Right lung (tissue), 10 donors: ENCODE results near the gene C4A. TPM values are rescaled to one million over a fixed set of nuclear protein-coding genes. Genes with fewer than 3 reads are reported as not detected.
"Not testable (repeated sequence)": the region's sequence is repeated elsewhere in the genome, so short reads cannot be mapped to it uniquely, and the experiment has no call there.

Source experiments
- DNase-seq, 2 donors: peaks; one replicate each; pipeline ENCODE4 v3.0.0-alpha.2; 2013
- long read RNA-seq, 8 donors: transcript quantifications; one replicate each; lab custom pipeline, GENCODE V29; 2026
- polyA plus RNA-seq, 5 donors: library from polyadenylated mRNA; unstranded; fragments of 120-200 nt; gene quantifications; one replicate each; pipeline versions ENCODE4 v1.2.1 to v1.2.3, GENCODE V29; 2013; ENCODE audit warnings: inconsistent platforms in 1 of 5, low replicate concordance in 1 of 5; ENCODE audit not compliant: insufficient read length in 5 of 5, insufficient read depth in 1 of 5

C4A gene
- polyA plus RNA-seq, result 10 to 100 TPM in 1 of 5 donors, 1 to 10 TPM in 4; 4.6 to 17.8 (median 7.6) TPM
- long read RNA-seq, donor 1, partial matches to known transcripts, result 7 of 7 reads
- long read RNA-seq, donor 1, other reads (novel, unspliced or antisense), result 0 of 7 reads
- long read RNA-seq, donor 2, full-length matches to known transcripts, result 2 of 2 reads
- long read RNA-seq, donor 2, partial matches to known transcripts, result 0 of 2 reads
- long read RNA-seq, donor 2, other reads (novel, unspliced or antisense), result 0 of 2 reads
- long read RNA-seq, donor 3, result 0 reads
- long read RNA-seq, donor 4, result 0 reads
- long read RNA-seq, donor 5, result 0 reads
- long read RNA-seq, donor 6, full-length matches to known transcripts, result 1 of 1 reads
- long read RNA-seq, donor 6, partial matches to known transcripts, result 0 of 1 reads
- long read RNA-seq, donor 6, other reads (novel, unspliced or antisense), result 0 of 1 reads
- long read RNA-seq, donor 7, result 0 reads
- long read RNA-seq, donor 8, result 0 reads

DNA sequence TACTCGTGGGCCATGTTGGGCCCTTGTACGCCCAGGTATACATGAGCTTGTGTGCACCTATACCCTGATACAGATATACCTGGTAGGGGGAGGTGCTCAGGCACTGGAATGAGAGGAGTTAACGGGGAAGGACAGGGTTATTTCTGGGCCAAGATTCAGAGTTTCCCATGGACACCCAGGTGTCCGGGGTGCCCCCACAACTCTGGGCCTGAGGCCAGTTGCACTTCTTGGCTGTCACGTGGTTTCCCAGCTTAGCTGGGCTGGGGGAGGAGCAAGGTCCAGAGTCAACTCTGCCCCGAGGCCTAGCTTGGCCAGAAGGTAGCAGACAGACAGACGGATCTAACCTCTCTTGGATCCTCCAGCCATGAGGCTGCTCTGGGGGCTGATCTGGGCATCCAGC lies at the start of gene C4A:
C4A (plus strand) TSS at position 314 of the 400 bp plus-strand sequence; CDS start at position 365, 51 bp downstream.
- not testable (repeated sequence) for DNase-seq

DNA sequence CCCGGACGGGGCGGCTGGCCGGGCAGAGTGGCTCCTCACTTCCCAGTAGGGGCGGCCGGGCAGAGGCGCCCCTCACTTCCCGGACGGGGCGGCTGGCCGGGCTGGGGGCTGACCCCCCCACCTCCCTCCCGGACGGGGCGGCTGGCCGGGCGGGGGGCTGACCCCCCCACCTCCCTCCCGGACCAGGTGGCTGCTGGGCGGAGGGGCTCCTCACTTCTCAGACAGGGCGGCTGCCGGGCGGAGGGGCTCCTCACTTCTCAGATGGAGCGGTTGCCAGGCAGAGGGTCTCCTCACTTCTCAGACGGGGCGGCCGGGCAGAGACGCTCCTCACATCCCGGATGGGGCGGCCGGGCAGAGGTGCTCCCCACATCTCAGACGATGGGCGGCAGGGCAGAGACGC lies 49.7 kb upstream of the C4A start:
- DNase-seq, result not testable (repeated sequence)

DNA sequence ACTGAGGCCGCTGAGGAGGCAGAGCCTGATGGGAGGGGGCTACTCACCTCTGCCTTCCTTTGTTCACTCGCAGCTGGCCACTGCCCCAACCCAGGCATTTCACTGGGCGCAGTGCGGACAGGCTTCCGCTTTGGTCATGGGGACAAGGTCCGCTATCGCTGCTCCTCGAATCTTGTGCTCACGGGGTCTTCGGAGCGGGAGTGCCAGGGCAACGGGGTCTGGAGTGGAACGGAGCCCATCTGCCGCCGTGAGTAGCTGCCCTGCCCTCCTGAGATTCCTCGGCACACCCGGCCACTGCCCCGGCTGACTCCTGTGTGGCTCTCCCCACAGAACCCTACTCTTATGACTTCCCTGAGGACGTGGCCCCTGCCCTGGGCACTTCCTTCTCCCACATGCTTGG lies 48.3 kb upstream of the C4A start:
- no peak for DNase-seq

GRCh38 chr6:31935021-31935420 lies 46.8 kb upstream of the C4A start:
- no peak for DNase-seq

- no peak for DNase-seq
These were observed 46.0 kb upstream of the C4A start for GRCh38 chr6:31935823-31936222.

DNA sequence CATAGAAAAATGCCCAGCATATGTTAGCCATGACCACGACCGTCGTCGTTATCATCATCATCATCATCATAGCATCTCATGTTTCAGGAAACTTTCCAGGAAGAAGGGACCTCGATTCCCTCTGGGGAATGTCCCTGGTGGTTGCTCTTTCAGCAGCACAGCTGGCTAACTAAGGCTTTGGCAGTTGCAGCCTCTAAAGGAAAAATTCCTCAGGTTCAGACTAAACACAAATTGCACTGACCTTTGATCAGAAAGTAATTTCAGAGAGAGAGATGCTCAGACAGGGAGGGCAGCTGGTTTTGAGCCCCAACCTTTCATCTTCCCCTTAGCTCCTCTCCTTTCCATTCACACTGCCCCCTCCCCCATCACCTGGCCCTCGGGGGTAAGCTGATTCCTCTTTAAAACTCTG lies 41.6 kb upstream of the C4A start:
- DNase-seq, result no peak

GRCh38 chr6:31943742-31944141 lies 38.1 kb upstream of the C4A start:
- no peak for DNase-seq

DNA sequence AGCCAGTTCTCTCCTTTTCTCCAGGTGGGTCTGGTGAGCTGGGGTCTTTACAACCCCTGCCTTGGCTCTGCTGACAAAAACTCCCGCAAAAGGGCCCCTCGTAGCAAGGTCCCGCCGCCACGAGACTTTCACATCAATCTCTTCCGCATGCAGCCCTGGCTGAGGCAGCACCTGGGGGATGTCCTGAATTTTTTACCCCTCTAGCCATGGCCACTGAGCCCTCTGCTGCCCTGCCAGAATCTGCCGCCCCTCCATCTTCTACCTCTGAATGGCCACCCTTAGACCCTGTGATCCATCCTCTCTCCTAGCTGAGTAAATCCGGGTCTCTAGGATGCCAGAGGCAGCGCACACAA lies 36.7 kb upstream of the C4A start:
- DNase-seq, result no peak

DNA sequence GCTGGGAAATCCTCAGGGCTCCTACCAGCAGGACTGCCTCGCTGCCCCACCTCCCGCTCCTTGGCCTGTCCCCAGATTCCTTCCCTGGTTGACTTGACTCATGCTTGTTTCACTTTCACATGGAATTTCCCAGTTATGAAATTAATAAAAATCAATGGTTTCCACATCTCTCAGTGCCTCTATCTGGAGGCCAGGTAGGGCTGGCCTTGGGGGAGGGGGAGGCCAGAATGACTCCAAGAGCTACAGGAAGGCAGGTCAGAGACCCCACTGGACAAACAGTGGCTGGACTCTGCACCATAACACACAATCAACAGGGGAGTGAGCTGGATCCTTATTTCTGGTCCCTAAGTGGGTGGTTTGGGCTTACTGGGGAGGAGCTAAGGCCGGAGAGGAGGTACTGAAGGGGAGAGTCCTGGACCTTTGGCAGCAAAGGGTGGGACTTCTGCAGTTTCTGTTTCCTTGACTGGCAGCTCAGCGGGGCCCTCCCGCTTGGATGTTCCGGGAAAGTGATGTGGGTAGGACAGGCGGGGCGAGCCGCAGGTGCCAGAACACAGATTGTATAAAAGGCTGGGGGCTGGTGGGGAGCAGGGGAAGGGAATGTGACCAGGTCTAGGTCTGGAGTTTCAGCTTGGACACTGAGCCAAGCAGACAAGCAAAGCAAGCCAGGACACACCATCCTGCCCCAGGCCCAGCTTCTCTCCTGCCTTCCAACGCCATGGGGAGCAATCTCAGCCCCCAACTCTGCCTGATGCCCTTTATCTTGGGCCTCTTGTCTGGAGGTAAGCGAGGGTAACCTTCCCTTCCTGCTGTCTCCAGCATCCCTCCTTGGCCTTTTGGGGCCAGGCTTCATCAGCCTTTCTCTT lies 36.1 kb upstream of the C4A start, which contains the start of gene CFB:
CFB (plus strand) TSS at position 589 of the 863 bp plus-strand sequence; CDS start at position 716, 127 bp downstream.
- DNase-seq, result no peak

DNA sequence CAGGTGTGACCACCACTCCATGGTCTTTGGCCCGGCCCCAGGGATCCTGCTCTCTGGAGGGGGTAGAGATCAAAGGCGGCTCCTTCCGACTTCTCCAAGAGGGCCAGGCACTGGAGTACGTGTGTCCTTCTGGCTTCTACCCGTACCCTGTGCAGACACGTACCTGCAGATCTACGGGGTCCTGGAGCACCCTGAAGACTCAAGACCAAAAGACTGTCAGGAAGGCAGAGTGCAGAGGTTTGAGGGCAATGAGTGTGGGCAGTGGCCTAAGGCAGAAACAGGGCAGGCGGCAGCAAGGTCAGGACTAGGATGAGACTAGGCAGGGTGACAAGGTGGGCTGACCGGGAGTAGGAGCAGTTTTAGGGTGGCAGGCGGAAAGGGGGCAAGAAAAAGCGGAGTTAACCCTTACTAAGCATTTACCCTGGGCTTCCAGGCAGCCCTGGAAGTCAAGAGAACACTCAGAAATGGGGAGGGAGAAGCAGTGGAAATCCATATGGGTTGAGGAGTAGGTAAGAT lies 35.4 kb upstream of the C4A start:
- DNase-seq, result no peak

DNA sequence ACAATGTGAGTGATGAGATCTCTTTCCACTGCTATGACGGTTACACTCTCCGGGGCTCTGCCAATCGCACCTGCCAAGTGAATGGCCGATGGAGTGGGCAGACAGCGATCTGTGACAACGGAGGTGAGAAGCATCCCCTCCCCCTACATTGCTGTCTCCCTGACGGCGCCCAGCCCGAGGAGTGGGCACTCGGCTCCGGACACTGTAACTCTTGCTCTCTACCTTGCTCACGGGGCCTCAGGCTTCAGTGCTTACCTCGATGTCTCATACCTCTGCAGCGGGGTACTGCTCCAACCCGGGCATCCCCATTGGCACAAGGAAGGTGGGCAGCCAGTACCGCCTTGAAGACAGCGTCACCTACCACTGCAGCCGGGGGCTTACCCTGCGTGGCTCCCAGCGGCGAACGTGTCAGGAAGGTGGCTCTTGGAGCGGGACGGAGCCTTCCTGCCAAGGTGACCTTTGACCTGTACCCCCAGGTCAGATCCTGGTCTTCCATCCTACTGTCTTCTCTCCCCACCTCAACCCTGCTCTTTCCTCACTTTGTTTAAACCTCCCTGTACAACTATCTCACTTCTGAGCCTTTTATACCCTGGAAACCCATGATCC lies 34.7 kb upstream of the C4A start:
- no peak for DNase-seq

- DNase-seq, result no peak
These were observed 34.0 kb upstream of the C4A start for GRCh38 chr6:31947864-31948263.

- no peak for DNase-seq
These were observed 33.6 kb upstream of the C4A start for GRCh38 chr6:31948306-31948705.

- no peak for DNase-seq
These were observed 33.0 kb upstream of the C4A start for GRCh38 chr6:31948753-31949413.

- no peak for DNase-seq
These were observed 31.8 kb upstream of the C4A start for GRCh38 chr6:31949926-31950548.

GRCh38 chr6:31952140-31952805 lies 29.6 kb upstream of the C4A start:
- DNase-seq, result no peak

GRCh38 chr6:31952890-31953289 lies 29.0 kb upstream of the C4A start:
- DNase-seq, result no peak

- DNase-seq, result no peak
These were observed 27.3 kb upstream of the C4A start for GRCh38 chr6:31954511-31954910.

DNA sequence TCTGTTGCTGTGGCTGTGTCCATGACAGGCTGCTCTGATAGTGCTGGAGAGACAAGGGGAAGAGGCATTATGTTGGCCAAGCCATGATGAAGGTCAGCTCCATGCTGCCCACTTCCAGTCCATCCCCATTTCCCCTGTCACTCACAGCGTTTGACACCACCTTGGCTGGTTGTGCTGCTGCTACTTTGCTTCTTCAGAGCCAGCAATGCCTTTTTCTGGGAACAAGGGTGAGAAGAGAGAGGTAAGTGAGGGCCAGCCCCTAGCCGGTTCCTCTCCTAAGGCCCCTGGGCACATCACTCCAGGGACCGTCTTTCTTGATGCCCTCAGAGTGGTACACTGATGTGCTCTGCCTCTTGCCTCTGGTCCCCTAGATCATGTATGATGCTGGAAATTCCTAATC lies 25.1 kb upstream of the C4A start:
- DNase-seq, result no peak

- DNase-seq, result no peak
These were observed 23.5 kb upstream of the C4A start for GRCh38 chr6:31958412-31958740.
